ENCODE results near the gene NMRK2.
"Not testable (repeated sequence)": the region's sequence is repeated elsewhere in the genome, so short reads cannot be mapped to it uniquely, and the experiment has no call there.

Gene NMRK2

GRCh38 chr19:3966051-3967017 lies 33.5 kb downstream of the NMRK2 start:
- DNase-seq = no peak

- DNase-seq = not testable (repeated sequence)
Measured at GRCh38 chr19:3967983-3968382, 35.1 kb downstream of the NMRK2 start.

- DNase-seq = peak; percentile 23
Measured at GRCh38 chr19:3968556-3969434, 35.9 kb downstream of the NMRK2 start.

- DNase-seq = no peak
Measured at GRCh38 chr19:3969435-3970312, 36.8 kb downstream of the NMRK2 start.

- no peak for DNase-seq
Measured at GRCh38 chr19:3970313-3970807, 37.5 kb downstream of the NMRK2 start.

- peak; percentile 97 for DNase-seq
Measured at GRCh38 chr19:3970808-3971598, 38.1 kb downstream of the NMRK2 start, which contains the start of gene DAPK3. DAPK3 (minus strand) TSS chr19:3971099; CDS start chr19:3969735, 1,364 bp downstream.

- DNase-seq = no peak
Measured at GRCh38 chr19:3975144-3975543, 42.3 kb downstream of the NMRK2 start.

GRCh38 chr19:3975637-3976087 lies 42.8 kb downstream of the NMRK2 start:
- DNase-seq = no peak

GRCh38 chr19:3976495-3977241 lies 43.8 kb downstream of the NMRK2 start:
- no peak for DNase-seq

GRCh38 chr19:3977242-3978143 lies 44.6 kb downstream of the NMRK2 start:
- no peak for DNase-seq

- DNase-seq = no peak
Measured at GRCh38 chr19:3978145-3978544, 45.3 kb downstream of the NMRK2 start.

GRCh38 chr19:3979289-3979673 lies 46.4 kb downstream of the NMRK2 start:
- DNase-seq = no peak

- DNase-seq = no peak
Measured at GRCh38 chr19:3979674-3980352, 46.9 kb downstream of the NMRK2 start.

GRCh38 chr19:3980353-3981251 lies 47.7 kb downstream of the NMRK2 start:
- no peak for DNase-seq

- DNase-seq = no peak
Measured at GRCh38 chr19:3981373-3981735, 48.5 kb downstream of the NMRK2 start.

- DNase-seq = no peak
Measured at GRCh38 chr19:3981736-3982681, 49.1 kb downstream of the NMRK2 start.
